Thyroid gland (tissue), 4 donors: ENCODE data around the gene PELI1.

Source experiments
- CTCF ChIP-seq, 6 experiments: fragments of 200-600 bp in 3 of 6; fragments of 450-650 bp in 3 of 6; sonication (generic) in 3 of 6; IDR thresholded peaks; one replicate each; pipeline ENCODE4 v1.5.1; 2016 to 2019; ENCODE audit warnings: antibody characterized with exemption in 6 of 6, mild to moderate bottlenecking in 2 of 6, inconsistent platforms in 1 of 6, moderate library complexity in 1 of 6
- POLR2A ChIP-seq, 2 donors: fragments of 450-650 bp; IDR thresholded peaks; one replicate each; pipeline ENCODE4 v1.6.1; 2017; ENCODE audit warnings: antibody characterized with exemption in 2 of 2, mild to moderate bottlenecking in 2 of 2, moderate library complexity in 1 of 2

- TF ChIP-seq POLR2A (IDR thresholded peaks at IDR 0.05) (no peak), CTCF (IDR thresholded peaks at IDR 0.05) (no peak)
Measured at GRCh38 chr2:64133828-64134227, 10.4 kb downstream of the PELI1 start.
